ENCODE data around the gene LCN6. TPM values are rescaled to one million over a fixed set of nuclear protein-coding genes. Genes with fewer than 3 reads are reported as not detected.

The LCN6 gene
- total RNA-seq, 2 donors from 2014 or later, result 0.56 to 1.2 TPM

DNA sequence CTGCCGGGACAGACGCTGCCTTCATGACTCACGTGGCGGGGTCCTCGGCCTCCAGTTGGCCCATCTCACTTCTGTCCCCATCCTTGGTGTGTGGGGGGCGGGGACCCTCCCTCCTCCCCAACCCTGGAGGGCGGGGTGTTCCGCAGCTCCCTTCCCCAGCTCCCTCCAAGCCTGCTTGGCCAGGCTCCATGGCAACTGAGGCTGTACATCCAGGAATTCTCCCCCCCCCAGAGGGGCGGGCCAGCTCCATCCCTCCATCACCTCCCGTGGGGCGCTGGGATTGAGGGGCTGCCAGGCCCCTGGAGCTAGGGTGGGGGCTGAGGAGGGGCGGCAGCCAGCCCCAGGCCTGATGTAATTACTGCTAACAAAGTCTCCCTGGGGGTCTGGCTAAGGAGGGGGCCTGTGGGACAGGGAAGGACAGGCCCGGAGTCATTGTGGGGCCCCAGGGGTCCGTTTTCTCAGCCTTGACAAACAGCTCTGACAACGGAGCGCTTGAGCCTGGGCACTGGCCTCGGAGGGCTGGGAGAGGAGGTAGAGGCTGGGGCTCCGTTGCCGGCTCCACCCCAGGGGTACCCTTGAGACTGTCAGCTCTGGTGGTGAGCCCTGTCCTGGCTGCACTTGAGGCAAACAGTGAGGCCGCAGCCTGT is 28.0 kb downstream of the LCN6 start:
- Histone ChIP-seq H3K9ac (ENCODE audit: low read depth in 2 of 2, low read length in 2 of 2) (no peak overlapping the region), H3K4me1 (no peaks in the 10 kb centered on the region), H3K9me3 (no peaks in the 10 kb centered on the region), H3K27ac (no peak overlapping the region), H3K4me3 (no peak overlapping the region), H3K27me3 (no peaks in the 10 kb centered on the region), H3K36me3 (peaks cover 6% of the 10 kb centered on the region)
- no peak for DNase-seq
- TF ChIP-seq, protein P1, sequence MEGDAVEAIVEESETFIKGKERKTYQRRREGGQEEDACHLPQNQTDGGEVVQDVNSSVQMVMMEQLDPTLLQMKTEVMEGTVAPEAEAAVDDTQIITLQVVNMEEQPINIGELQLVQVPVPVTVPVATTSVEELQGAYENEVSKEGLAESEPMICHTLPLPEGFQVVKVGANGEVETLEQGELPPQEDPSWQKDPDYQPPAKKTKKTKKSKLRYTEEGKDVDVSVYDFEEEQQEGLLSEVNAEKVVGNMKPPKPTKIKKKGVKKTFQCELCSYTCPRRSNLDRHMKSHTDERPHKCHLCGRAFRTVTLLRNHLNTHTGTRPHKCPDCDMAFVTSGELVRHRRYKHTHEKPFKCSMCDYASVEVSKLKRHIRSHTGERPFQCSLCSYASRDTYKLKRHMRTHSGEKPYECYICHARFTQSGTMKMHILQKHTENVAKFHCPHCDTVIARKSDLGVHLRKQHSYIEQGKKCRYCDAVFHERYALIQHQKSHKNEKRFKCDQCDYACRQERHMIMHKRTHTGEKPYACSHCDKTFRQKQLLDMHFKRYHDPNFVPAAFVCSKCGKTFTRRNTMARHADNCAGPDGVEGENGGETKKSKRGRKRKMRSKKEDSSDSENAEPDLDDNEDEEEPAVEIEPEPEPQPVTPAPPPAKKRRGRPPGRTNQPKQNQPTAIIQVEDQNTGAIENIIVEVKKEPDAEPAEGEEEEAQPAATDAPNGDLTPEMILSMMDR (IDR thresholded peaks at IDR 0.05), result no peak
- intact Hi-C loops (cut with DNase I), result no loop called here

DNA sequence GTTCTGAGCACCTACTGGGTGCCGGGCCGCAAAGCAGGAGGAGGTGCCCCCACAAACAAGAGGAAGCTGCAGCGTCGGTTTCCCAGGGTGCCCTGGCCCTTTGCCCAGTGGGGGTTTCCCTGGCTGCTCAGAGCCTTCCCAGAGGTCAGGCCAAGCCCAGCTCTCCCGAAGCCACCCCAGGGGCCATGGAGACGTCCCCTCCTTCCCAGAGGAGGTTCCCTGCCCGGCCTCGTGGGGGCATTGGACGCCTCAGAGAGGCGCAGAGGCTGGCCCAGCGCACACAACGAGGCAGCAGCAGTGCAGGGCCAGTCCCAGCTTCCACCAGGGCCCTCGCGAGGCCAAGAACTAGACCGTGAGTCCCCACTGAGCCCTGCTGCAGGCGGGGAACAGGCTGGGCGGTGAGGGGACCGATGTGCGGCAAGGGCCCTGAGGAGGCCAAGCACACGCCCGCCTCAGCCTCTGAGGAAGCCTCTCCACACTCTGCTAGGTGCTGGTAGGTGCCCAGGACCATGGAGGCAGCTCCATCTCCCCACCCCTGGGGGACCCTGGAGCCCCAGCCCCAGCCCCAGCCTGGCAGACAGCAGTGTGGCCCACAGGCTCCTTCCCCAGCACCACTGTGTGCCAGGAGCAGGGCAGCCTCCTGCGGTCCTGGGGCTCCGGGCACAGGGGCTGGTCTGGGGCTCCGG is 29.0 kb downstream of the LCN6 start:
- peaks cover 6% of the 10 kb centered on the region for H3K36me3 ChIP-seq
- no peak overlapping the region for H3K4me3 ChIP-seq
- no peak overlapping the region for H3K27ac ChIP-seq
- TF ChIP-seq, protein P1 (IDR thresholded peaks at IDR 0.05), result no peak
- H3K9me3 ChIP-seq, result no peaks in the 10 kb centered on the region
- H3K4me1 ChIP-seq, result no peaks in the 10 kb centered on the region
- no peak overlapping the region for H3K9ac ChIP-seq (ENCODE audit: low read depth in 2 of 2, low read length in 2 of 2)
- H3K27me3 ChIP-seq, result no peaks in the 10 kb centered on the region
- DNase-seq, result no peak
- intact Hi-C loops (cut with DNase I), result no loop called here

DNA sequence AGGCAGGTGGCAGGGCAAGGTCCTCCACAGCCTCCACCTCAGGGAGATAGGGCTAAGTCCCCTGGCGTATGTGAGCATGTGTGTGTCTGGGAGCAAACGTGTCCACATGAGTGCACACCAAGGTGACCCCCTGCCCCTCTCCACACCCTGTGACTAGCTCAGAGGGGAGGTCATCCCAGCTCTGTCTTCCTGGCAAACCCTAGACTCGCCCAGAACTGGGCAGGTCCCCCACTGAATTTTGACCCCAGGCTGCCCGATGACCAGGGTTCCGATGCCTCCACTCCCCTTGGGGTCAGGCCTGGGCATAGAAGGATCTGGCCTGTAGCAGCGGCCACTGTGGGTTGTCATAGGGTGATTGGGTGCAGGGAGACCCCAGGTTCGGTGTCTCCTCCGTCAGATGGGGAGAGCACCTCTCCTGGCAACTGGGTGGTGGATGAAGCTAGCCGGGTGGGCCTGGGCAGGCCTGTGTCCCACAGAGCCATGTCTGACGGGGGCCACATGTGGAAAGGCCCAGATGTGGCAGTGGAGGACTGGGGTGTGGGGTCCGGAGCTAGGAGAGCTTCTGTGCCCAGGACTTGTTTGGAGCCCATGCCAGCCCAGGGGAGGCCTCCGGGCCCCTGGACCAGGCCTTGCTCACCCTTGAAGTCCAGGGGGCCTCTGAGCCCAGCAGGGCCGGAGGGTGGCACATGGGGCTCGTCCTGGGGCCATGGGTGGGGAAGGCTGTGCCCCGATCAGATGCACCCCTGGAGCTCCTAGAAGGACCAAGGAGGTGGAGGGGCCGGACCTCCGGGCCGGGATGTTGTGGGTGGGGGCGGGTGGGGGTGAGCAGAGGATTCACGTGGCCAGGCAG is 29.8 kb downstream of the LCN6 start:
- Histone ChIP-seq H3K4me3 (no peak overlapping the region), H3K4me1 (no peaks in the 10 kb centered on the region), H3K9ac (ENCODE audit: low read depth in 2 of 2, low read length in 2 of 2) (no peak overlapping the region), H3K27ac (no peak overlapping the region), H3K9me3 (no peaks in the 10 kb centered on the region), H3K27me3 (peaks cover 3% of the 10 kb centered on the region), H3K36me3 (peaks cover under 1% of the 10 kb centered on the region)
- DNase-seq, result no peak
- TF ChIP-seq, protein P1 (IDR thresholded peaks at IDR 0.05), result no peak
- intact Hi-C loops (cut with DNase I), result no loop called here

DNA sequence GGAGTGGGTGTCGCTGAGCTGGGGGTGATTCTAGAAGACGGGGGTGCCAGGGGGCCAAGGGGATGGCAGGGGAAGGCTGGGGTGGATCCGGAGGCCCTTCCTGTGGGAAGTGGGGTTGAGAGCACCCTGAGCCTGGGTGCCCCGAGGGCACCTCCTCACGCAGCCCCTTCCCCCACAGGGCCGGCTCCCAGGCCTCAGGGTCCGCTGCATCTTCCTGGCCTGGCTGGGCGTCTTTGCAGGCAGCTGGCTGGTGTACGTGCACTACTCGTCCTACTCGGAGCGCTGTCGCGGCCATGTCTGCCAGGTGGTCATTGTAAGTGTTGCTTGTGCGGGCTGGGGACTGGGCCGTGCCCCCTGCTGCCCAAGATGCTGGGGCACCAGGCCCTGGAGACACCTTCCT is 30.9 kb downstream of the LCN6 start:
- Histone ChIP-seq H3K9me3 (no peaks in the 10 kb centered on the region), H3K4me1 (no peaks in the 10 kb centered on the region)
- no peak for DNase-seq

DNA sequence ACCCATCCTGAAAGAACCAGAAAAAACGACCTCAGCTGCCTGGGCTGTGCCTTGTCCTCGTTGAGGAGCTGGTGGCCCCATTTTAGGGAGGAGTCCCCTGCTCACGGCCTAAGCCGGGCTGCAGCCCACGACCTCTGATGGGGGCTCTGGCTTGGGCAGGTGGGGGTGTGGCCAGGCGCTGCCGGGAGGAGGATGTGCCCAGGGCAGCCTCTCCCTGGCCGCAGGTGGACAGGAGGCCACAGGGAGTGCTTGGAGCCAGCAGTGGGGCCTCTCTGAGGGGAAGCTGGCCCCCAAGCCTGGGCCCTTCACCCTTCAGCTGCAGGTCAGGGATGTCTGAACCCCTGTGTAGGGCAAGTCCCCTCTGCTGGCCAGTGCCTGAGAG is 33.4 kb downstream of the LCN6 start:
- Histone ChIP-seq H3K4me1 (peaks cover 3% of the 10 kb centered on the region), H3K27me3 (peaks cover 26% of the 10 kb centered on the region), H3K36me3 (no peaks in the 10 kb centered on the region), H3K9me3 (no peaks in the 10 kb centered on the region), H3K4me3 (no peak overlapping the region), H3K9ac (ENCODE audit: low read depth in 2 of 2, low read length in 2 of 2) (no peak overlapping the region), H3K27ac (no peak overlapping the region)
- TF ChIP-seq, protein P1 (IDR thresholded peaks at IDR 0.05), result no peak
- intact Hi-C loops (cut with DNase I), result no loop called here
- DNase-seq, result no peak

More for the DNA sequence above, 30.9 kb downstream of the LCN6 start:
- no peak overlapping the region for H3K27ac ChIP-seq
- intact Hi-C loops (cut with DNase I), result no loop called here
- H3K36me3 ChIP-seq, result no peaks in the 10 kb centered on the region
- peaks cover 13% of the 10 kb centered on the region for H3K27me3 ChIP-seq
- H3K4me3 ChIP-seq, result no peak overlapping the region
- H3K9ac ChIP-seq (ENCODE audit: low read depth in 2 of 2, low read length in 2 of 2), result no peak overlapping the region
- TF ChIP-seq, protein P1 (IDR thresholded peaks at IDR 0.05), result no peak

Data from colonic mucosa (tissue), 4 donors.